GM12891 (cell line): ENCODE results near the gene CDC40.

ENCODE experiments used
- POLR2A ChIP-seq: IDR thresholded peaks from 2 replicates; pipeline ENCODE4 v1.6.1; 2011; ENCODE audit warnings: low read depth, low read length, control low read depth
- POLR2AphosphoS5 ChIP-seq: IDR thresholded peaks from 2 replicates; pipeline ENCODE4 v1.6.1; 2011; ENCODE audit warnings: low read depth, low read length, control low read depth
- SPI1 ChIP-seq: IDR thresholded peaks from 2 replicates; pipeline ENCODE4 v1.6.1; 2011; ENCODE audit warnings: low read depth, low read length, control low read depth

DNA sequence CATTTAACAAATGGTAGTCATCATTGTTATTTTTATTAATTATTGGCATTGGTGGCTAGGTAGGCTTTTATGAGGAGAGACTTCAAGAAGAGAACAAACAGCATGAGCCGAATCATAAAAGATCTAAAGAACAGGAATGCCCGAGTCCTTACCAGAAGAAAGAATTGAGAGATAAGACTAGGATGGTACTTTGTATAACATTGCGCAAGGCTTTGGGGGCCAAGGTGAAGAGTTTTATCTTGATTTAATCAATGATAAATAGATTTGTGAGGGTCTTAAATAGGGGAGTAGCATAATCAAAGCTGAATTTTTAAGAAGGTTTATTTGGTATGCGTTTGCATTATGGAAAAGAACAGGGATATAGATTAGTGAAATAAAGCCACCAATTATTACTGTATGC lies 15.4 kb downstream of the CDC40 start:
- TF ChIP-seq POLR2A (no peak), POLR2AphosphoS5 (no peak), SPI1 (no peak)
